ENCODE data around the gene SOWAHD.
A peak's percentile ranks its signal among the peaks of the same experiment; 100 is the strongest.
"Not testable (repeated sequence)": the region's sequence is repeated elsewhere in the genome, so short reads cannot be mapped to it uniquely, and the experiment has no call there.

Gene SOWAHD

GRCh38 chrX:119758731-119759247, 401 bp downstream of the SOWAHD start:
- no peak for DNase-seq

- no peak for DNase-seq
Observed at GRCh38 chrX:119759248-119759766, 919 bp downstream of the SOWAHD start.

- no peak for DNase-seq
Observed at GRCh38 chrX:119760026-119760877, 1.9 kb downstream of the SOWAHD start.

GRCh38 chrX:119762718-119763117, 4.3 kb downstream of the SOWAHD start:
- no peak for DNase-seq

- no peak for DNase-seq
Observed at GRCh38 chrX:119763181-119763580, 4.8 kb downstream of the SOWAHD start.

GRCh38 chrX:119763836-119764387, 5.5 kb downstream of the SOWAHD start:
- no peak for DNase-seq

- not testable (repeated sequence) for DNase-seq
Observed at GRCh38 chrX:119768436-119768835, 10.0 kb downstream of the SOWAHD start.

GRCh38 chrX:119769388-119769787, 11.0 kb downstream of the SOWAHD start:
- DNase-seq, result not testable (repeated sequence)

- DNase-seq, result peak in 1 of 14 donors; percentile 8
Observed at GRCh38 chrX:119775517-119776238, 17.3 kb downstream of the SOWAHD start.

GRCh38 chrX:119778829-119779228, 20.4 kb downstream of the SOWAHD start:
- DNase-seq, result no peak

GRCh38 chrX:119783026-119783425, 24.6 kb downstream of the SOWAHD start:
- DNase-seq, result no peak

- DNase-seq, result no peak
Observed at GRCh38 chrX:119784747-119785446, 26.5 kb downstream of the SOWAHD start.

GRCh38 chrX:119790977-119791436, 32.6 kb downstream of the SOWAHD start:
- DNase-seq, result peak in 5 of 14 donors; percentile 18 to 45 (median 28)

GRCh38 chrX:119791437-119792231, 33.2 kb downstream of the SOWAHD start, which contains the start of gene RPL39:
RPL39 (minus strand) TSS chrX:119791630; CDS start chrX:119791576, 54 bp downstream.
- DNase-seq, result peak; percentile 21 to 87 (median 80)

GRCh38 chrX:119801253-119802221, 43.1 kb downstream of the SOWAHD start:
- no peak for DNase-seq

GRCh38 chrX:119802546-119802945, 44.2 kb downstream of the SOWAHD start:
- no peak for DNase-seq

GRCh38 chrX:119808461-119808860, 50.1 kb downstream of the SOWAHD start:
- not testable (repeated sequence) for DNase-seq

- DNase-seq, result no peak
Observed at GRCh38 chrX:119809185-119809666, 50.8 kb downstream of the SOWAHD start.
